ENCODE data around the gene PRR14. TPM values are rescaled to one million over a fixed set of nuclear protein-coding genes. Genes with fewer than 3 reads are reported as not detected.

PRR14 gene
- total and polyA plus RNA-seq, 10 of the 15 experiments (the other 5 are each of a cell fraction or from before 2014, with no cell fraction given): 2.5 to 66.8 (median 19.2) TPM

- TF ChIP-seq SUZ12 (IDR thresholded peaks at IDR 0.05; ENCODE audit: unreplicated experiment) (no peak), SUPT20H (IDR thresholded peaks at IDR 0.05; ENCODE audit: borderline replicate concordance, control insufficient read depth, low read depth, low read length) (no peak), JUNB (IDR thresholded peaks at IDR 0.05) (no peak), STAT1 (conservative IDR thresholded peaks at IDR 0.05) (peak; percentile 96), MTA2 (IDR thresholded peaks at IDR 0.05; ENCODE audit: low read depth) (no peak), REST (IDR thresholded peaks at IDR 0.05; ENCODE audit: low read depth, low read length) (no peak), MAX (IDR thresholded peaks at IDR 0.05; ENCODE audit: low read depth, low read length) (peak; percentile 77), NR2F1 (conservative IDR thresholded peaks at IDR 0.05) (no peak; the same call in 1 of the 2 replicates), CTCF (IDR thresholded peaks at IDR 0.05 in 2 of 3, conservative IDR thresholded peaks at IDR 0.05 in 1 of 3; ENCODE audit: control insufficient read depth in 2 of 3, extremely low read depth in 1 of 3, insufficient read depth in 1 of 3, low read depth in 3 of 3, low read length in 3 of 3) (no peak), CBFB (IDR thresholded peaks at IDR 0.05; ENCODE audit: low read depth) (peak; percentile 98), RAD51 (IDR thresholded peaks at IDR 0.05) (no peak), HSF1 (IDR thresholded peaks at IDR 0.05; ENCODE audit: low read depth, low read length) (no peak), POLR2AphosphoS2 (IDR thresholded peaks at IDR 0.05; ENCODE audit: low read depth, low read length) (peak; percentile 81), KLF5 (IDR thresholded peaks at IDR 0.05; ENCODE audit: partially characterized antibody) (no peak), CEBPB (IDR thresholded peaks at IDR 0.05; ENCODE audit: borderline replicate concordance in 1 of 2, low read depth in 2 of 2, low read length in 2 of 2) (no peak), SREBF1 (IDR thresholded peaks at IDR 0.05; ENCODE audit: low read length) (no peak), TBL1XR1 (IDR thresholded peaks at IDR 0.05; ENCODE audit: low read depth, low read length) (no peak; the same call in 1 of the 2 replicates), E4F1 (IDR thresholded peaks at IDR 0.05; ENCODE audit: borderline replicate concordance, partially characterized antibody) (peak; percentile 39), FOXK2 (IDR thresholded peaks at IDR 0.05) (peak; percentile 67)
- TF ChIP-seq, protein P1, sequence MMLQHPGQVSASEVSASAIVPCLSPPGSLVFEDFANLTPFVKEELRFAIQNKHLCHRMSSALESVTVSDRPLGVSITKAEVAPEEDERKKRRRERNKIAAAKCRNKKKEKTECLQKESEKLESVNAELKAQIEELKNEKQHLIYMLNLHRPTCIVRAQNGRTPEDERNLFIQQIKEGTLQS (IDR thresholded peaks at IDR 0.05; ENCODE audit: borderline replicate concordance, extremely low read depth, low read depth, low read length): no peak
Observed at GRCh38 chr16:30698139-30698815, 47.5 kb downstream of the PRR14 start (continued).
